HG03175 (cell line): ENCODE results near the gene JAK1.

Source experiments
- ATAC-seq: cut with Tn5 transposase; IDR thresholded peaks from one replicate; pipeline ENCODE4 v1.9.1; 2021; ENCODE audit warnings: mild to moderate bottlenecking, moderate library complexity; ENCODE audit not compliant: unreplicated experiment

JAK1 gene

GRCh38 chr1:64801851-64802523 lies 164.4 kb downstream of the JAK1 start:
- no peak for ATAC-seq

GRCh38 chr1:64798872-64799271 lies 167.5 kb downstream of the JAK1 start:
- ATAC-seq = no peak

DNA sequence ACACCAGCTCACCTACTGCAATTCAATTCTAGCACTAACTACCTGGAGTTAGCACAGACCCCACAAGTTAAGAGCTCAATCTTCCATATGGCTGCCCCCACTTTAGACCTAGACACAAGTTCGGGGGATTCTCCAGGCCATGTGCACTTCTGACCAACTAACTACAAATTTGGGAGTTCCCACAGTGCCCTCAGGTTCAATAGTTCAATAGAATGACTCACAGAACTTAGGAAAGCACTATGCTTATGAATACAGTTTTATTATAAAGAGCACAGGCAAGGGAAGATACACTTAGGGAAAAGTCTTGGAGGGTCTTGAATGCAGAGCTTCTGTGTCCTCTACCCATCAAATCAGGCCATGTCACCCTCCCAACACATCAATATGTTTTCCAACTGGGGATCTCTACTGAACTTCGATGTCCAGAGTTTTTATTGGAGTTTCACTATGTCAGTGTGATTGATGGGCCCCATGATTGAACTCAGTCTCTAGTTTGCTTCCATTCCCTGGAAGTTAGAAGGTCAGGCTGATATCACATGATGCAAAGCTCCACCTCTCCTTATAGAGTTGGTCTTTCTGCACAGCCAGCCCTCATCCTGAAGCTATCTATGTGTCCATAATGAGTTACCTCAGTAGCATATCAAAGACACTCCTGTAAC lies 175.4 kb downstream of the JAK1 start:
- ATAC-seq = no peak
